Subcutaneous adipose tissue (tissue), 4 donors: ENCODE data around the gene SUGCT. TPM values are rescaled to one million over a fixed set of nuclear protein-coding genes. Genes with fewer than 3 reads are reported as not detected.

Experiments
- total RNA-seq, 4 donors: library from RNA; depleted of rRNA; stranded (reverse); fragments of >200 nt; gene quantifications; one replicate each; pipeline ENCODE4 v1.1.0, GENCODE V29; 2016
- TF ChIP-seq, protein P1 (sequence below): fragments of 450-650 bp; IDR thresholded peaks from one replicate; pipeline ENCODE4 v1.5.1; 2016; ENCODE audit warnings: low read depth, mild to moderate bottlenecking, control low read depth, antibody characterized with exemption, moderate library complexity

SUGCT gene
- 1 to 10 TPM; 1.1 to 3.1 (median 1.8) TPM for total RNA-seq

DNA sequence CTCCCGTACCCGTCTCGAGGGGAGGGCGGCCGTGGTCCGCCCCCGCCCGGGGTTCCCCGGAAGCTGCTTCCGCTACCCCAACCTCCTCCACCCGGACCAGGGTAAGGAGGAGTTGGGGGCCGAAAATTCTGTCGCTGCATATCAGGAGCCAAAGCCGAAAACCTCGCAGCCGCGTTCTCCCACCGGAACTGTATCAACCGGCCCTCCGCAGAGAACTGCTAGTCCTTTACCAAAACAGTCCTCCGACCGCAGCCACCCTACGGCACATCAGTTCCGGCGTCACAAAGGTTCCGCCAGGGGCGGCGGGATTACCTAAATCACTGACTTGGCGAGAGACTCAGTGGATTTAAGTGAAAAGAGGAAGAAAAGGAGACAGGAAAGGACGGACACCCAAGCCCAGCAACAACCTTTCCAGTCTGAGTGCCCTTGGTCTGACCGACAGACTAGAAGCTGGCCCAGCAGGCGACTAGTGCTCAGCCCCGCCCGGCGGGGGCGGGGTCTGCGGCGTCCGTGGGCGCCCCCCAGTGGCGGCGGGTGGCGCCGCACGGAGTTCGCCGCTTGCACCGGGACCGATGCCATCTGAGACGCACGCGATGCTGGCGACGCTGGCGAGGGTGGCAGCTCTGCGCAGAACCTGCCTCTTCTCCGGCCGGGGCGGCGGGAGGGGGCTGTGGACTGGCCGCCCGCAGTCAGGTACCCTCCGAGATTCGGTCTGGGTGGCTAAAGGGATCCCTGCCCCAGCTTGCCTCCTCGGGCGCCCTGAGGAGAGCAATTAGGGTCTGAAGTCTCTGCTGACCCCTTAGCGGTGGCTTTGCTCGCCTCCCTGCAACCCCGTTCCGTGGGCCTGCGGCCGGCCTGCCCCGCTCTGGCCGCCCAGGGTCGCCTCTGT, at the start of gene SUGCT, which contains the start of gene MPLKIP:
TSS of gene SUGCT (plus strand) at position 578 of the 889 bp plus-strand sequence.
TSS of gene MPLKIP (minus strand) at position 195 of the 889 bp plus-strand sequence. CDS start at position 140, 55 bp downstream.
- TF ChIP-seq, protein P1, sequence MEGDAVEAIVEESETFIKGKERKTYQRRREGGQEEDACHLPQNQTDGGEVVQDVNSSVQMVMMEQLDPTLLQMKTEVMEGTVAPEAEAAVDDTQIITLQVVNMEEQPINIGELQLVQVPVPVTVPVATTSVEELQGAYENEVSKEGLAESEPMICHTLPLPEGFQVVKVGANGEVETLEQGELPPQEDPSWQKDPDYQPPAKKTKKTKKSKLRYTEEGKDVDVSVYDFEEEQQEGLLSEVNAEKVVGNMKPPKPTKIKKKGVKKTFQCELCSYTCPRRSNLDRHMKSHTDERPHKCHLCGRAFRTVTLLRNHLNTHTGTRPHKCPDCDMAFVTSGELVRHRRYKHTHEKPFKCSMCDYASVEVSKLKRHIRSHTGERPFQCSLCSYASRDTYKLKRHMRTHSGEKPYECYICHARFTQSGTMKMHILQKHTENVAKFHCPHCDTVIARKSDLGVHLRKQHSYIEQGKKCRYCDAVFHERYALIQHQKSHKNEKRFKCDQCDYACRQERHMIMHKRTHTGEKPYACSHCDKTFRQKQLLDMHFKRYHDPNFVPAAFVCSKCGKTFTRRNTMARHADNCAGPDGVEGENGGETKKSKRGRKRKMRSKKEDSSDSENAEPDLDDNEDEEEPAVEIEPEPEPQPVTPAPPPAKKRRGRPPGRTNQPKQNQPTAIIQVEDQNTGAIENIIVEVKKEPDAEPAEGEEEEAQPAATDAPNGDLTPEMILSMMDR = no peak

GRCh38 chr7:40092182-40092581, 42.6 kb upstream of the SUGCT start:
- TF ChIP-seq, protein P1 = no peak

DNA sequence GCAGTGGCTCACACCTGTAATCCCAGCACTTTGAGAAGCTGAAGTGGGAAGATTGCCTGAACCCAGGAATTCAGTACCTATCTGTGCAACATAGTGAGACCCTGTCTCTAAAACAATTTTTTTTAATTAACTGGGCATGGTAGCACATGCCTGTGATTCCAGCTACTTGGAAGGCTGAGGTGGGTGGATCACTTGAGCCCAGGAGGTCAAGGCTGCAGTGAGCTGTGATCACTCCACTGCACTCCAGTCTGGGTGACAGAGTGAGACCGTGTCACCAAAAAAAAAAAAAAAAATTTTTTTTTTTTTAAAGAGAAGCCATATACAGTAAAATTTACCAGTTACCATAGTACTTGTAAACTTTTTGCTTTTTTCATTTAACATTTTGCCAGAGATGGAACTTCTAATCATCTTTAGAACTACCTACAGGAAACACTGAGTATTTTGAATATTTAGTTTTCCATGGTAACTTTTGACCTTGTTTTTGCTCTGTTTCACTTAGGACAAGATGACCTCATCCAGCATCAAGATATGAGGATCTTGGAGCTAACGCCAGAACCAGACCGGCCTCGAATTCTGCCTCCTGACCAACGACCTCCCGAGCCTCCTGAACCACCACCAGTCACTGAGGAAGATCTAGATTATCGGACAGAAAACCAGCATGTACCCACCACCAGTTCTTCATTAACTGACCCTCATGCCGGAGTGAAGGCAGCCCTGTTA, 41.0 kb upstream of the SUGCT start:
- TF ChIP-seq, protein P1 = no peak

DNA sequence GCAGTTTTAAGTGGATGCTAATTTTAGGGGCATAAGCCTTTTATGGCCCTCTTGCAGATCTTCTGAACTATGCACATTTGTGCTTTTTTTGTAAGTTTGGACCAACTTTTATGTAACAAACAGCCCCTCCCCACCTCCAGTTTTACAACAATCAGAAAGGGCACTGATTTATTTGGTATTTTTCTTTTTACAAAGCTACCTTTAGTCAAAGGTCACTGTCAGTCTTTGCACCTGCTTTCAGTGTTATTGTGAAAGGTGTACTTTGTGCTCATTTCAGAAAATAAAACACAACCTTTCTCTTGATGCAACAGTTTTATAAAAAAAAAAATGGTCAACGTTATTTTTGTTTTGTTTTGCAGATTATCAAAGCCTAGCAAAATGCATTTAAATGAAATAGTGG, 39.6 kb upstream of the SUGCT start:
- TF ChIP-seq, protein P1 = no peak

- TF ChIP-seq, protein P1 = no peak
Measured at GRCh38 chr7:40095695-40096327, 39.0 kb upstream of the SUGCT start.

DNA sequence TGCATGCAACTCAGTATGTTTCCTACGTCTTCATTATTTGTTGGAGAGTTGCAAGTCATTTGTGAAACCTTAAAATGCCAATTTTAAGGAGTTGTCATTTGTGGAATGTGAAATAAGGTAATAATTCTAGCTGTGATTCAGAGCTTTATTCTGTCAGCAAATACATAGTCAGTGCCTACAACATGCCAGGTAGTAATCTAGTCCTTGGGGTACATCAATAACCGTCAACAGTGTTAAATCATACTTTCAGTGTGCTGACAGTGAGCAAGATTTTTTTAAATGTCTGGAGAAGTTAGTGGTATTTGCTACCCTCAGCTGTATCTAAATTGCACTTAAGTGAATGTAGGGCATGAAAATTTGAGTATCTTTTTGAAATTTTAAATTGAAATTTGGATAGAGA, 37.1 kb upstream of the SUGCT start:
- TF ChIP-seq, protein P1 = no peak
